Muscle layer of colon (tissue), 2 donors: ENCODE results near the gene HAL.

Experiments used
- H3K27ac ChIP-seq: one replicate; pipeline ENCODE4 v1.7.0; 2013; ENCODE audit warnings: low read depth, mild to moderate bottlenecking, low read length, moderate library complexity
- H3K27me3 ChIP-seq, 2 donors: one replicate each; pipeline ENCODE4 v1.7.0; 2013; ENCODE audit warnings: low read length in 2 of 2, mild to moderate bottlenecking in 2 of 2; ENCODE audit not compliant: insufficient read depth in 2 of 2, control insufficient read depth in 1 of 2
- H3K36me3 ChIP-seq: one replicate; pipeline ENCODE4 v1.7.0; 2013; ENCODE audit warnings: mild to moderate bottlenecking, low read length; ENCODE audit not compliant: insufficient read depth
- H3K4me1 ChIP-seq: one replicate; pipeline ENCODE4 v1.7.0; 2013; ENCODE audit warnings: mild to moderate bottlenecking, low read length; ENCODE audit not compliant: insufficient read depth
- H3K4me3 ChIP-seq, 2 donors: one replicate each; pipeline ENCODE4 v1.7.0; 2013; ENCODE audit warnings: low read length in 2 of 2, low read depth in 1 of 2, mild to moderate bottlenecking in 1 of 2, moderate library complexity in 1 of 2
- H3K9ac ChIP-seq: one replicate; pipeline ENCODE4 v1.7.0; 2013; ENCODE audit warnings: low read length
- H3K9me3 ChIP-seq: one replicate; pipeline ENCODE4 v1.7.0; 2013; ENCODE audit warnings: mild to moderate bottlenecking, low read length
- donor health status: abdominal sarcoma.
- donor health status: Adenocarcinoma of cecum.

The HAL gene

DNA sequence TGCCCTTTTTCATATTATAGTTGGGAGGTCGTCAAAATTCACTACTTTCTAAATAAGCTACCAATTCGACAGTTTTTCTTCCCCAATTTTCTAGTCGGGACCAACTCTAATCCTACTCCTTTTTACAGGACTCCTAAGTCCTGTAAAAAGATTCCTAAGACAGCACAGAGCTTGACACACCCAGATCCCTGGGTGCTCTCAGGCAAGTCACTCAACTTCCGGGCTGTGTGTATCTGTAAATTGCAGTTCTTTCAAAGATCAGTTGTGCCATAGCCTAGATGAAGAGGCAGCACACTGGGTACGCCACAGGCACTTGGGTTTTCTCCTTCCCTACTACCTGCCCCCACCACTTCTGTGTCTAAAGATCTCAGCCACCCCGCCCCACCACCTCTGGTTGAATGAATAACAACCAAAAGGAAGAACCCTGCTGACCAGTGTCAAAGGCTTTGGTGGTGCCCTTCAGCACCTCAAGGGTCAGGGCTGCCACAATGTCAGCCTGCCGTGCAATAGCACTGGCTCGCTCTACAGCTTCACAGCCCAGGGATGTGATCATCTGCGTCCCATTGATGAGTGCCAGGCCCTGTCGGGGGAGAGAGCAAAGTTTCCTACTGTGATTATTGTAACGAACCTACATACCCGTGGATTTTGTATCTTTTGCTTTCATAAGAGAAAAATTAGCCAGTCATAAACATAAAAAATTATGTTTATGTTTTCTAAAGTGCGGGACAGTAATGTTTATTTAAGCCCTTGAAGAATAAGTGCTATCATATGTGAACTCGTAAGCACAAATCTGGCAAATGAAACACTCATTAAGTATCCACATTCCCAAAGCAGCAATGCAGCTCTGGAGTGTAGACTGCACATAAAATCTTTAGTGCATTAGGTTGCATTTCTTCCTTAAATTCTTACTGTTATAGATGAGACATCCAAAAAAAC lies 9.2 kb downstream of the HAL start:
- Histone ChIP-seq H3K27me3 (no peaks in the 10 kb centered on the region), H3K4me3 (no peak overlapping the region), H3K27ac (no peak overlapping the region), H3K9me3 (no peaks in the 10 kb centered on the region), H3K36me3 (no peaks in the 10 kb centered on the region), H3K4me1 (no peaks in the 10 kb centered on the region), H3K9ac (no peak overlapping the region)

DNA sequence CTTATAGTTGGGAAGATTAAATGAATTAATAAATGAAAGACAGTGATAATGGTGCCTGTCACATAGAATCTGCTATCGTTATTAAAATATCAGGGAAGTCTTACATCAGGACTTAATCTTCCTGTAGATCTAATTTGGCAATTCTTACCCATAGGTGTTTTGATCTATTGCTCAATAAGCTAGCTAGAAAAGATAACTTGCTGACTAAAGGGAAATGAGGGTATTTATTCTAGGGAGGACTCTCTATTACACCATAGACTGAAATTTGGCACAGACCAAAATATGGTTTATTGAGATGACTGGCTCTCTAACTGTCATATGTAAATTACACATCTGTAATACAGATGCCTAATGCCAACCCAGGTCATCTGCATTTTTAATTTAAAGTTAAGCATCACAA lies 11.5 kb downstream of the HAL start:
- Histone ChIP-seq H3K36me3 (no peaks in the 10 kb centered on the region), H3K27me3 (no peaks in the 10 kb centered on the region), H3K4me3 (no peak overlapping the region), H3K9me3 (no peaks in the 10 kb centered on the region), H3K4me1 (no peaks in the 10 kb centered on the region), H3K27ac (no peak overlapping the region), H3K9ac (no peak overlapping the region)

DNA sequence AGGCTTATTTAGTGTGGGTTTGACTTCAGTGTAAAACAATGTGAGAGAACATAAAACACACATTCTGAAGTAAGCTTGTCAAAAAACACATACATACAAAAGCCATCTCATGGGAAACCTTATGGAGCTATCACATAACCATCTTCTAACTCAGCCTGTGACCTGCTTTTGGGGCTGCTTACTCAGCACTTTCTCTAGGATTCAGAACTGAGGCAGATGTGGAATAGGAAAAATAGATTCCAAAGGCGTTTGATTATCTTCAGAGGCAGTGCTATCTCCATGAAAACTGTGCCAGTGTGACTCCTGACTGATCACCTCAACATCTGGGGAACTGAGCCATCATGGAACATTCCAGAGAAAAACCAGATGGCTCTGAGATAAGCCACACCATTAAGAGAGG lies 13.5 kb downstream of the HAL start:
- H3K4me1 ChIP-seq: no peaks in the 10 kb centered on the region
- no peaks in the 10 kb centered on the region for H3K9me3 ChIP-seq
- H3K9ac ChIP-seq: no peak overlapping the region
- no peaks in the 10 kb centered on the region for H3K27me3 ChIP-seq
- H3K36me3 ChIP-seq: no peaks in the 10 kb centered on the region
- H3K4me3 ChIP-seq: no peak overlapping the region
- no peak overlapping the region for H3K27ac ChIP-seq

DNA sequence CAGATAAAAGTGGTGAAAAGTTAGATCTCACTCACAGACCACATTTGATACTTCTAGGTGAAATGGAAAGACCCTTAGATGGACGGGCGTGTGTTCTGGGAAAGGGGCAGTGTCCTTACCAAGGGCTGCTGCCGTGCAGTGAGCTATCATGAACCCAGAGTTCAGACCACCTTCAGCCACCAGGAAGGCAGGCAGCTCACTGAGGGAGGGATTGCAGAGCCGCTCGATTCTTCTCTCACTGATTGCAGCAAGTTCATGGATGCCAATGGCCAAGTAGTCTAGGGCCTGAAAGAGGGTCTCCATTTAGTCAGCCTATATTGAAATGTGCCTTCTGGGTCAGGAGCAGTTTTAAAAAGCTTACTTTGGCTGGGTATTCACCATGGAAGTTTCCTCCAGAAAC lies 15.7 kb downstream of the HAL start:
- Histone ChIP-seq H3K4me1 (no peaks in the 10 kb centered on the region), H3K27me3 (no peaks in the 10 kb centered on the region), H3K36me3 (no peaks in the 10 kb centered on the region), H3K27ac (no peak overlapping the region), H3K9ac (no peak overlapping the region), H3K4me3 (no peak overlapping the region), H3K9me3 (no peaks in the 10 kb centered on the region)

DNA sequence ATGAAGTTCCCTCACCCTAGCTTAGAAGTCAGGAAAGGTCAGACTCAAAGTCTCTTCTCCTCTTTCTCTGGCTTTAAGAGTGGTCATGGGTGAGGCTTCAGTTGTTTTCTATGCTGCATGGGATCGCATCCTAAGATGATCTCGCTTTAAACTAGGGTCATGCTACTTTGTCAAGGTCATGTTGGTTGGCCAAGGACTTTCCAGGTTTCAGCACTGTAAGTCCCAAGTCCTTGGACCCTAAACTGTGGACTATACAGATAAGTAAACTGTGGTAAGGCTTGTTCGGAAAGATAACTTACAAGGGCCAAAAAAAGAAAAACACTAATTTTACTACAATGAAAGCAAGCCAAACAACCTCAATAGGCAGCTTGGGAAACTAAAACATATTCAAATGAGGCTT lies 17.4 kb downstream of the HAL start:
- Histone ChIP-seq H3K36me3 (no peaks in the 10 kb centered on the region), H3K27ac (no peak overlapping the region), H3K27me3 (no peaks in the 10 kb centered on the region), H3K4me1 (no peaks in the 10 kb centered on the region), H3K9ac (no peak overlapping the region), H3K4me3 (no peak overlapping the region), H3K9me3 (no peaks in the 10 kb centered on the region)

DNA sequence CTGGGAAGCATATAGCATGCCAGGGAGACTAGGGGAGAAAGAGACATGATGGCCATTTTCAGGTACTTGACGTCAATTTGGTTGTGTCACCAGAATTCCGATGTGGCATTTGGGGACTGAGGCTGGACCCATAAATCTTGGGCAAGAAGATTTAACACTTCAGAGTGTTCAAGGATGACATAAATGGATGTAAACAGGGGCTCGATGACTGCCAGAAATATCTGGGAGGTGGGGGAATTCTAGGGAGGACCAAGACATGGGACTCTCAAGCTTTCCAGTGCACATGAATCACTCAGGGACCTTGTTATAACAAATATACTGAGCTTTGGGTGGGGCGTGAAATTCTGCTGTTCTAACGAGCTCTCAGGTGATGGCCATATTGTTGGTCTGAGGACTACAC lies 17.8 kb downstream of the HAL start:
- H3K9ac ChIP-seq: no peak overlapping the region
- no peaks in the 10 kb centered on the region for H3K36me3 ChIP-seq
- H3K27me3 ChIP-seq: no peaks in the 10 kb centered on the region
- H3K4me1 ChIP-seq: no peaks in the 10 kb centered on the region
- H3K9me3 ChIP-seq: no peaks in the 10 kb centered on the region
- no peak overlapping the region for H3K27ac ChIP-seq
- no peak overlapping the region for H3K4me3 ChIP-seq

DNA sequence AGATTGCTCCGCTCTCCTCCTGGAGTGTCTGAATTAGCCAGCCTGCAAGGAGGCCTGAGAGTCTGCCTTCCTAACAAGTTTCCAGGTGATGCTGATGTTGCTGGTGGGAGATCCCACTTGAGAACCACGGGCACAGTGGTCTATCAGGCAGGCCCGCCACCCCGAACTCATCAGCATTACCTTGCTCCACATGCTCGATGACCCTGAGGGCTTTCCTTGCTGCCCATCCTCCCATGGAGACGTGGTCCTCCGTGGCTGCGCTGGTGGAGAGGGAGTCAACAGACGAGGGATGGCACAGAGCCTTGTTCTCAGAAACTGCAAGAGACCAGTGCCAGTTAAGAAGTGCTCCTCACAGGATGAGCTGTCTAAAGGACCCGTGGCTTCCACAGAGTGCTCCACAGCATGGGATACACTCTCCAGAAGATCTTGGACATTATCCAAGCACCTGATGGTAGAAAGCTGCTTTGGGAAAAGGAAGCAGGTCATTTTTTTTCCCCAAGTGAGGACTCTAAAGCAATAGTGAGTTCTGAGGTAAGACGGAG lies 18.3 kb downstream of the HAL start:
- H3K4me1 ChIP-seq: no peaks in the 10 kb centered on the region
- H3K27ac ChIP-seq: no peak overlapping the region
- H3K27me3 ChIP-seq: no peaks in the 10 kb centered on the region
- H3K4me3 ChIP-seq: no peak overlapping the region
- H3K9me3 ChIP-seq: no peaks in the 10 kb centered on the region
- no peaks in the 10 kb centered on the region for H3K36me3 ChIP-seq
- no peak overlapping the region for H3K9ac ChIP-seq

DNA sequence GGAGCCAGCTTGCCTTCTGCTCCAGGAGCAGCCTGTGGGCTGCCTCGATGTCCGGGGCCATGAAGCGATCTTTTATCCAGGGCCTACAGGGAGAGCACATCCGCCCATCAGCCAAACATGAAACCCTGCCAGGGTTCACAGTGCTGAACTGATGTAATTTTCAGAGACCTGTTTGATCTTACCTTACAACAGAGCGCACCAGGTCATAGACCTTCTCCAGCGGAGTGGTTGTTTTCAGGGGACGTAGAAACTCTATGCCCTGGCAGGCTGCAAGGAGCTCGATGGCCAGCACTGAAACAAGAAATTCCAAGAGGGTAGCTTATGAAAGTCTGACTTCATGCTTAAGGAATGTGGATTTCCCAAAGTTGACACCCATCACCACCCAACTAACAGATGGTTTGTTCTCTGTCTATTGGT lies 19.7 kb downstream of the HAL start:
- H3K4me1 ChIP-seq: no peaks in the 10 kb centered on the region

DNA sequence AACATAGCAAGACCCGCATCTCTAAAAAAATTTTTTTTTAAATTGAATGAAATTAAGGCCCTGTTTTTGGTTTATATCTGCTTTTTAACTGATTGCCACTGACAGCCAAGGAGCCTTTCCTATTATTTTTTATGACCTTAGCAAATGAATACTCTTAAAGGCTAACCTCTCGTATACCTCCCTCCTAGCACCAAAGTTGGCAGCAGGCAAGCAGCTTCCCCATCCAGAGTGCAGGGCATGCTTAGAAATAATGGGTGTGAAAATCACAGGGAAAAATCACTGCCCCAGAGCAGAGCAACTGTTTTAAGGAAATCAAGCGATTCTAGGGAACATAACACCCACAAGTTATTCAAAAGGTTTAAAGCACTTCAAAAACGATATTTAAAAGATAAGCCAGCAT lies 20.7 kb downstream of the HAL start:
- Histone ChIP-seq H3K4me3 (no peak overlapping the region), H3K9ac (no peak overlapping the region), H3K9me3 (no peaks in the 10 kb centered on the region), H3K27me3 (no peaks in the 10 kb centered on the region), H3K36me3 (no peaks in the 10 kb centered on the region), H3K27ac (no peak overlapping the region), H3K4me1 (no peaks in the 10 kb centered on the region)

More for the DNA sequence above, 19.7 kb downstream of the HAL start:
- H3K9ac ChIP-seq: no peak overlapping the region
- no peak overlapping the region for H3K4me3 ChIP-seq
- no peaks in the 10 kb centered on the region for H3K9me3 ChIP-seq
- H3K27me3 ChIP-seq: no peaks in the 10 kb centered on the region
- H3K27ac ChIP-seq: no peak overlapping the region
- no peaks in the 10 kb centered on the region for H3K36me3 ChIP-seq

DNA sequence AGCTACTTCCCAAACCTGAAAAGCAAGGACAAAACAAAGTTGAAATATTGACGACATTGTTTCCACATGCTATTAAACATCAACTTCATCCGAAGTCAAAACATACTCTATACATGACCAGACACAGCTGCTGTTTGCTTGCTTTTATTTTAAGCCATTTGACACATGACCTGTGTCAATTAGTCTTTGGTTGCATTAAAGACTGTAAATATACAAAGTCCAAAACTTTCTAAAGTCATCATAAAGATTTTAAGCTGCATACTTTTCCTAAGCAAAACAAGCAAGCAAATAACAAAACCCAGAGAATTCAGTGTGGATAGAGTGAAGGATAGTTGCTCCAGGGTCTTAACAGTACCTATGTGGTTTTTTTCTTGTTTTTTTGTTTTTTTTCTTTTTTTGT lies 21.8 kb downstream of the HAL start:
- Histone ChIP-seq H3K4me3 (no peak overlapping the region), H3K27ac (no peak overlapping the region), H3K36me3 (no peaks in the 10 kb centered on the region), H3K4me1 (no peaks in the 10 kb centered on the region), H3K27me3 (no peaks in the 10 kb centered on the region), H3K9me3 (no peaks in the 10 kb centered on the region), H3K9ac (no peak overlapping the region)

DNA sequence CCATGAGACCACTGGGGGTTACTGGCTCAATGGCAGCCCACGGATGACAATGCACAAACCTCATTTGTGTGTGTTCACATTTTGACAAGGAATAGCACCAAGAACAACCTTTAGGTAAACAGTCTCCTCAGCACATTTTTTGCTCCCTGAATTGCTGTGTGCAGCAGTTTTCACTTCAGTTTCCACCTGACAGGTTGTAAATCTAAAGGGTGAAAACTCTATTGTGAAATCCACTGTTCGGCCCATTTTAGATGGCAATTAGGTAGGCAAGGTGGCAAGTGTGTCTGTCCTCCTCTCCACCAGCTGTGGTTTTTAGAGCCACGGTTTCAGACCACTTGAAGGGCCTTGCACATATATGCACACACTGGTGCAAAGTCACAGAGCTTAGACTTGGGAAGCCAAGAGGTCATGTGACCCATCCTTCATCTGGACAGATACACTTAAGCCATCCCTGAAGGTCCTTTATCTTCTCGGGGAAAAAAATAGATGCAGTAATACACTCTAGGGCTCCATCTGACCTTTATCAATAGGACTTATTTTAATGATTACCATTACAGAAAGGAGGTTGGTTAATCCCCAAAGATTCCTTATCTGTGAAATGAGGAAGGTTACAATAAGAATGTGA lies 23.2 kb downstream of the HAL start:
- no peak overlapping the region for H3K27ac ChIP-seq
- no peak overlapping the region for H3K9ac ChIP-seq
- H3K4me1 ChIP-seq: no peaks in the 10 kb centered on the region
- H3K9me3 ChIP-seq: no peaks in the 10 kb centered on the region
- no peaks in the 10 kb centered on the region for H3K36me3 ChIP-seq
- no peak overlapping the region for H3K4me3 ChIP-seq
- H3K27me3 ChIP-seq: no peaks in the 10 kb centered on the region
